ENCODE measurements around the gene AMZ1. TPM values are rescaled to one million over a fixed set of nuclear protein-coding genes. Genes with fewer than 3 reads are reported as not detected.

AMZ1 gene
- total RNA-seq, 1 donor: 2.5 TPM

DNA sequence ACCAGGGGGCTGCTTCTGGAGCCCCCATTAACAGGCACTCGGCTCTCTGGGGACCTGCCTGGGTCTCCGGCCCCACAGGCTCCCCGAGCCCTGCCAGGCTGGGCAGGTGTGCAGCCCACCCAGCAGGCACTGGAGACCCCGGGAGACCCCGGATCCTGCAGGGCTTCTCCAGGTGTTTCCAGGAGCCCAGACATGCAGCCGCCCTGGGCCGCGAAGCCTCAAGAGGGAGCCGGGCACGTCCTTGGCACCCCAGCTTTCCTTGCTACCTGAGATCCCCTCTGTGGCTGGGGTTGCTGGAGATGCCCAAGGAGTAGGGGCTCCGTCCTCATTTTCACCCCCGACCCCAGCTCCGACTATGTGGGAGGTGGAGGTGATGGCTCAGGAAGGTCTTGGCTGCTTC is 7.7 kb upstream of the AMZ1 start:
- H3K36me3 ChIP-seq (ENCODE audit: insufficient read depth, low read length): no peaks in the 10 kb centered on the region
- no peak overlapping the region for H3K27ac ChIP-seq (ENCODE audit: low read depth, low read length)
- H3K9me3 ChIP-seq (ENCODE audit: low read depth, low read length): peaks cover 3% of the 10 kb centered on the region
- no peaks in the 10 kb centered on the region for H3K4me1 ChIP-seq (ENCODE audit: insufficient read depth, low read length)
- TF ChIP-seq, protein P1, sequence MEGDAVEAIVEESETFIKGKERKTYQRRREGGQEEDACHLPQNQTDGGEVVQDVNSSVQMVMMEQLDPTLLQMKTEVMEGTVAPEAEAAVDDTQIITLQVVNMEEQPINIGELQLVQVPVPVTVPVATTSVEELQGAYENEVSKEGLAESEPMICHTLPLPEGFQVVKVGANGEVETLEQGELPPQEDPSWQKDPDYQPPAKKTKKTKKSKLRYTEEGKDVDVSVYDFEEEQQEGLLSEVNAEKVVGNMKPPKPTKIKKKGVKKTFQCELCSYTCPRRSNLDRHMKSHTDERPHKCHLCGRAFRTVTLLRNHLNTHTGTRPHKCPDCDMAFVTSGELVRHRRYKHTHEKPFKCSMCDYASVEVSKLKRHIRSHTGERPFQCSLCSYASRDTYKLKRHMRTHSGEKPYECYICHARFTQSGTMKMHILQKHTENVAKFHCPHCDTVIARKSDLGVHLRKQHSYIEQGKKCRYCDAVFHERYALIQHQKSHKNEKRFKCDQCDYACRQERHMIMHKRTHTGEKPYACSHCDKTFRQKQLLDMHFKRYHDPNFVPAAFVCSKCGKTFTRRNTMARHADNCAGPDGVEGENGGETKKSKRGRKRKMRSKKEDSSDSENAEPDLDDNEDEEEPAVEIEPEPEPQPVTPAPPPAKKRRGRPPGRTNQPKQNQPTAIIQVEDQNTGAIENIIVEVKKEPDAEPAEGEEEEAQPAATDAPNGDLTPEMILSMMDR (IDR thresholded peaks at IDR 0.05; ENCODE audit: extremely low read depth, low read depth, low read length): no peak
- no peak for DNase-seq (ENCODE audit: insufficient read length, low spot score, missing footprints)
- H3K79me2 ChIP-seq (ENCODE audit: insufficient read depth, low read length): no peaks in the 10 kb centered on the region
- no peak overlapping the region for H2AFZ ChIP-seq (ENCODE audit: low read length)
- no peaks in the 10 kb centered on the region for H4K20me1 ChIP-seq (ENCODE audit: insufficient read depth, low read length)
- H3K27me3 ChIP-seq (ENCODE audit: insufficient read depth, low read length): no peaks in the 10 kb centered on the region
- no peak overlapping the region for H3K4me3 ChIP-seq (ENCODE audit: insufficient read depth, low read length)
- H3K4me2 ChIP-seq (ENCODE audit: insufficient read depth, low read length): no peak overlapping the region

GRCh38 chr7:2680792-2681490 is 7.1 kb upstream of the AMZ1 start:
- peak; percentile 99 for DNase-seq (ENCODE audit: insufficient read length, low spot score, missing footprints)
- TF ChIP-seq, protein P1 (IDR thresholded peaks at IDR 0.05; ENCODE audit: extremely low read depth, low read depth, low read length): peak; percentile 73
- H3K27me3 ChIP-seq (ENCODE audit: insufficient read depth, low read length): no peaks in the 10 kb centered on the region
- no peak overlapping the region for H3K27ac ChIP-seq (ENCODE audit: low read depth, low read length)
- no peak overlapping the region for H2AFZ ChIP-seq (ENCODE audit: low read length)
- H3K4me1 ChIP-seq (ENCODE audit: insufficient read depth, low read length): no peaks in the 10 kb centered on the region
- no peak overlapping the region for H3K4me2 ChIP-seq (ENCODE audit: insufficient read depth, low read length)
- H3K9me3 ChIP-seq (ENCODE audit: low read depth, low read length): no peaks in the 10 kb centered on the region
- H4K20me1 ChIP-seq (ENCODE audit: insufficient read depth, low read length): no peaks in the 10 kb centered on the region
- H3K4me3 ChIP-seq (ENCODE audit: insufficient read depth, low read length): no peak overlapping the region
- no peaks in the 10 kb centered on the region for H3K79me2 ChIP-seq (ENCODE audit: insufficient read depth, low read length)
- no peaks in the 10 kb centered on the region for H3K36me3 ChIP-seq (ENCODE audit: insufficient read depth, low read length)

DNA sequence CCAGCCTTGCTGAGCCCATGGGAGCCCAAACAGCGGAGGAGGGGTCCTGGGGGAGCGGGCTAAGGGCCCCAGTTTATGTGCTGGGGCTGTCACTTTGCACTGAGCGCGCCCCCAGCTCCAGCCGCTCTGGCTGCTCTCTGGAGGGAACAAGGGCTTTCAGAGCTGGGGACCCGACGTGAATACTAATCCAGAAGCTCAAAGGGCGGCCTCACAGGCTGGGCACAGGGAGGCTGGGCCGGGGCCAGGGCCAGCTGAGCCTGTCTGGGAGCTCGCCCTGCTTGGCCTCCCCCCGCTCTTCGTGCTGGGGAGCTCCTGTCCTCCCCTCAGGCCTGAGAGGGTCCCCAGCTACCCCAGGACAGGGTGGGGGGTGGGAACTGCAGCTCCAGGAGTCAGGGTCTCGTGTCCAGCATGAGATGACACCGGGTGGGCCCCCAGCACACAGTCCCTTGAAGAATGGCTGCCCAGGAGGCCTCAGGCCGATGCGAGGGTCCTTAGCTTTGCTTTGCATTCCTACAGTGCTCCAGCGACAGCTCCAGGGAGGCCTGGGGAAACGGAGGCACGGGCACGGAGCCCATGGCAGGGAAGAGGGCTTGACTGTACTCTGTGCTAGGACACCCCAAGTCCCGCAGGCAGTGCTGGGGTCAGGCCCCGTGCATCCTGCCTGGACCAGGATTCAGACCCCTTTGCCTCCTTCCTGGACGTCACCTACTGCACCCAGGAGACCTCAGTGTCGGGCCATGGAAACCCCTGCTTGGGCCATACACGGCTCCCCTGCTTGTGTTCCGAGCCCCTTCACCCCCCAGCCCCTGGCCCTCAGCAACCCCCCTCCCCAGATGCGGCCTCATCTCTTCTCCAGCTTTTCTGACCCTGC is 5.8 kb upstream of the AMZ1 start:
- TF ChIP-seq, protein P1 (IDR thresholded peaks at IDR 0.05; ENCODE audit: extremely low read depth, low read depth, low read length): no peak
- H2AFZ ChIP-seq (ENCODE audit: low read length): no peak overlapping the region
- no peak overlapping the region for H3K4me3 ChIP-seq (ENCODE audit: insufficient read depth, low read length)
- H3K27ac ChIP-seq (ENCODE audit: low read depth, low read length): no peak overlapping the region
- H3K36me3 ChIP-seq (ENCODE audit: insufficient read depth, low read length): no peaks in the 10 kb centered on the region
- no peaks in the 10 kb centered on the region for H3K9me3 ChIP-seq (ENCODE audit: low read depth, low read length)
- DNase-seq (ENCODE audit: insufficient read length, low spot score, missing footprints): peak; percentile 88
- peaks cover under 1% of the 10 kb centered on the region for H3K27me3 ChIP-seq (ENCODE audit: insufficient read depth, low read length)
- H3K79me2 ChIP-seq (ENCODE audit: insufficient read depth, low read length): no peaks in the 10 kb centered on the region
- no peak overlapping the region for H3K4me2 ChIP-seq (ENCODE audit: insufficient read depth, low read length)
- no peaks in the 10 kb centered on the region for H4K20me1 ChIP-seq (ENCODE audit: insufficient read depth, low read length)
- peaks cover under 1% of the 10 kb centered on the region for H3K4me1 ChIP-seq (ENCODE audit: insufficient read depth, low read length)

DNA sequence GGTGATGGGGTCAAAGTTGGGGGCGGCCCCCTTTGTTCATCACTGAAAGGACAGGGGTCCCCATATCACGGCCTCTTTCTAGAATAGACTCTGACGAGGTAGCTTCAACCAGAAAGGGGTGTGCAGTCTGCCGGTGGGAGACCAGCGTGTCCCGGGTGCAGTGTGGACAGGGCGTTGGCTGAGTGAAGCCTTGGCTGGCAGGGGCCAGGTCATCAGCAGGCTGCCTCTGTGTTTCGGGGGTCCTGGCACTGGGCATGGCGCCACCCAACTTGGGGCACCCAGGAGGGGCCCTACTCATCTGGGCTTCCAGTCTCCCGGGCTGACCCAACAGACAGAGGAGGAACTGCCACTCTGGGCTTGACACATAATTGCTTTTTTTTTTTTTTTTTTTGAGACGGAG is 3.5 kb upstream of the AMZ1 start:
- Histone ChIP-seq H3K27me3 (ENCODE audit: insufficient read depth, low read length) (peaks cover 20% of the 10 kb centered on the region), H3K4me3 (ENCODE audit: insufficient read depth, low read length) (no peak overlapping the region), H3K9me3 (ENCODE audit: low read depth, low read length) (no peaks in the 10 kb centered on the region), H2AFZ (ENCODE audit: low read length) (no peak overlapping the region), H3K36me3 (ENCODE audit: insufficient read depth, low read length) (no peaks in the 10 kb centered on the region), H3K79me2 (ENCODE audit: insufficient read depth, low read length) (no peaks in the 10 kb centered on the region), H3K27ac (ENCODE audit: low read depth, low read length) (no peak overlapping the region), H3K4me2 (ENCODE audit: insufficient read depth, low read length) (no peak overlapping the region), H4K20me1 (ENCODE audit: insufficient read depth, low read length) (peaks cover 2% of the 10 kb centered on the region), H3K4me1 (ENCODE audit: insufficient read depth, low read length) (peaks cover 21% of the 10 kb centered on the region)
- DNase-seq (ENCODE audit: insufficient read length, low spot score, missing footprints): peak; percentile 52
- TF ChIP-seq, protein P1 (IDR thresholded peaks at IDR 0.05; ENCODE audit: extremely low read depth, low read depth, low read length): no peak

Data from osteoblast (primary cell).